OCI-LY7 (cell line): Measurements from ENCODE around the gene NAT9.

Source experiments
- CTCF ChIP-seq: fragments of 200-600 bp; sonication (generic); conservative IDR thresholded peaks from 2 replicates; pipeline ENCODE4 v1.5.1; 2014; ENCODE audit warnings: mild to moderate bottlenecking, antibody characterized with exemption, low read length, moderate library complexity, mixed read lengths
- EZH2phosphoT487 ChIP-seq: fragments of 200-600 bp; sonication (generic); IDR thresholded peaks from 2 replicates; pipeline ENCODE4 v1.6.1; 2018; ENCODE audit warnings: low read depth, borderline replicate concordance, mild to moderate bottlenecking, mixed run types, antibody characterized with exemption, low read length, moderate library complexity, mixed read lengths

GRCh38 chr17:74769266-74769855 lies 6.8 kb downstream of the NAT9 start:
- no peak for TF ChIP-seq CTCF
- no peak for TF ChIP-seq EZH2phosphoT487
